ENCODE measurements around the gene IRF5. TPM values are rescaled to one million over a fixed set of nuclear protein-coding genes. Genes with fewer than 3 reads are reported as not detected.

IRF5 gene
- total RNA-seq, 1 donor from 2014 or later, result 0.37 TPM

GRCh38 chr7:128947854-128948253 lies 10.1 kb downstream of the IRF5 start:
- H3K27me3 Mint-ChIP-seq (ENCODE audit: low read depth), result peaks cover 2% of the 10 kb centered on the region
- no peaks in the 10 kb centered on the region for H3K9me3 Mint-ChIP-seq (ENCODE audit: low read depth)
- H3K27ac Mint-ChIP-seq (ENCODE audit: unreplicated experiment), result no peak overlapping the region
- no peak overlapping the region for H3K4me3 Mint-ChIP-seq (ENCODE audit: unreplicated experiment)
- no peaks in the 10 kb centered on the region for H3K4me1 Mint-ChIP-seq (ENCODE audit: low read depth)
- no peak for DNase-seq (ENCODE audit: low spot score)
- TF ChIP-seq CTCF (IDR thresholded peaks at IDR 0.05), result no peak
- H3K36me3 Mint-ChIP-seq (ENCODE audit: low read depth), result no peaks in the 10 kb centered on the region

- Mint-ChIP-seq H3K9me3 (ENCODE audit: low read depth) (no peaks in the 10 kb centered on the region), H3K27me3 (ENCODE audit: low read depth) (peaks cover 2% of the 10 kb centered on the region), H3K36me3 (ENCODE audit: low read depth) (peaks cover 3% of the 10 kb centered on the region), H3K27ac (ENCODE audit: unreplicated experiment) (no peak overlapping the region), H3K4me3 (ENCODE audit: unreplicated experiment) (no peak overlapping the region), H3K4me1 (ENCODE audit: low read depth) (no peaks in the 10 kb centered on the region)
- TF ChIP-seq CTCF (IDR thresholded peaks at IDR 0.05), result no peak
- no peak for DNase-seq (ENCODE audit: low spot score)
Observed at GRCh38 chr7:128948312-128948973, 10.7 kb downstream of the IRF5 start.

DNA sequence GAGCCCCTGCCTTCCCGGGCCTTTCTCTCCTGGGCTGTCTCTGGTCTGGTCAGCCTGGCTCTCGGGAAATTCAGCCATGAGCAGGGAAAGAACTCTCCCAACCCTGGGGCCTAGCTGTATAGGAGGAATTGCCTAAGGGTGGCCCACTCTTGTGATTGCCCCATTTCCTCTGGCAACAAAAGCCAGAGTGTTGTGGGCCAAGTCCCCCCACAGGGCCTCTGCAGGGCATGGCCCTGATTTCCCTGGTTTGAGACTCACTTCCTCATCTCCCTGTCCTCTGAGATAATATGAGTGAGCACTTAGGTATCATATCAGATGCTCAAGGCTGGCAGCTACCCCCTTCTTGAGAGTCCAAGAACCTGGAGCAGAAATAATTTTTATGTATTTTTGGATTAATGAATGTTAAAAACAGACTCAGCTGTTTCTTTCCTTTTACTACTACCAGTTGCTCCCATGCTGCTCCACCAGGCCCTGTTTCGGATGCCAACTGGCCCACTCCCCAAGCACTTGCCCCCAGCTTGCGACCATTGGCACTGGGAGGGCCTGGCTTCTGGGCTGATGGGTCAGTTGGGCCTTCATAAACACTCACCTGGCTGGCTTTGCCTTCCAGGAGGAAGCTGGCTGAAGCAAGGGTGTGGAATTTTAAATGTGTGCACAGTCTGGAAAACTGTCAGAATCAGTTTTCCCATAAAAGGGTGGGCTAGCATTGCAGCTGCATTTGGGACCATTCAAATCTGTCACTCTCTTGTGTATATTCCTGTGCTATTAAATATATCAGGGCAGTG lies 11.4 kb downstream of the IRF5 start:
- no peak for TF ChIP-seq CTCF (IDR thresholded peaks at IDR 0.05)
- H3K4me1 Mint-ChIP-seq (ENCODE audit: low read depth), result no peaks in the 10 kb centered on the region
- DNase-seq (ENCODE audit: low spot score), result no peak
- no peaks in the 10 kb centered on the region for H3K9me3 Mint-ChIP-seq (ENCODE audit: low read depth)
- peaks cover 6% of the 10 kb centered on the region for H3K36me3 Mint-ChIP-seq (ENCODE audit: low read depth)
- H3K4me3 Mint-ChIP-seq (ENCODE audit: unreplicated experiment), result no peak overlapping the region
- no peak overlapping the region for H3K27ac Mint-ChIP-seq (ENCODE audit: unreplicated experiment)
- H3K27me3 Mint-ChIP-seq (ENCODE audit: low read depth), result peaks cover 2% of the 10 kb centered on the region

GRCh38 chr7:128951296-128951695 lies 13.6 kb downstream of the IRF5 start:
- Mint-ChIP-seq H3K9me3 (ENCODE audit: low read depth) (no peaks in the 10 kb centered on the region), H3K27ac (ENCODE audit: unreplicated experiment) (no peak overlapping the region), H3K4me3 (ENCODE audit: unreplicated experiment) (no peak overlapping the region), H3K4me1 (ENCODE audit: low read depth) (no peaks in the 10 kb centered on the region), H3K36me3 (ENCODE audit: low read depth) (peaks cover 12% of the 10 kb centered on the region), H3K27me3 (ENCODE audit: low read depth) (peaks cover 2% of the 10 kb centered on the region)
- DNase-seq (ENCODE audit: low spot score), result no peak
- no peak for TF ChIP-seq CTCF (IDR thresholded peaks at IDR 0.05)

DNA sequence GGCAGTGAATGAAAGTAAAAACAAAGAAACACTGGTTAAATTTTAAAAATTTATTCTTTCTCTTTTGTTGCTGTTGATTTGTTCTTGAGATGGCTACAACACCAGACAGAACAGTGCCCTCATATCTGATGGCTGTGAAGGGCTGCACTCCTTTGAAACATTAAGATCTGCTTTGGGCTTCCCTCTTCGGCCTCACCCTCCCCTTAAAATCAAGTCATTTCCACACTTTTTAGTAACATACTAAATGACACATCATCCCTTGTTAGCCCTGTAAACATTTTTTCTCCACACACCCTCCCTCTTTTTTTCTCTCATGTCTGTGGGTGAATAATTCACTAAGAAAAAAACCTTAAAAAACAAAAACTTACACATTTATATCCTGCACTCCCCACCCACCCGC lies 16.4 kb downstream of the IRF5 start:
- no peak overlapping the region for H3K27ac Mint-ChIP-seq (ENCODE audit: unreplicated experiment)
- peaks cover 23% of the 10 kb centered on the region for H3K36me3 Mint-ChIP-seq (ENCODE audit: low read depth)
- H3K4me1 Mint-ChIP-seq (ENCODE audit: low read depth), result no peaks in the 10 kb centered on the region
- H3K9me3 Mint-ChIP-seq (ENCODE audit: low read depth), result no peaks in the 10 kb centered on the region
- H3K4me3 Mint-ChIP-seq (ENCODE audit: unreplicated experiment), result no peak overlapping the region
- DNase-seq (ENCODE audit: low spot score), result no peak
- H3K27me3 Mint-ChIP-seq (ENCODE audit: low read depth), result no peaks in the 10 kb centered on the region
- no peak for TF ChIP-seq CTCF (IDR thresholded peaks at IDR 0.05)
